Vagina (tissue), 2 donors: ENCODE results near the gene FDPS.

ENCODE experiments used
- CTCF ChIP-seq, 3 experiments: fragments of 450-650 bp in 2 of 3; fragments of 200-600 bp in 1 of 3; sonication (generic) in 1 of 3; IDR thresholded peaks; one replicate each; pipeline ENCODE4 v1.5.1; 2017 to 2019; ENCODE audit warnings: antibody characterized with exemption in 3 of 3, mild to moderate bottlenecking in 2 of 3, moderate library complexity in 2 of 3
- POLR2A ChIP-seq, 2 donors: fragments of 450-650 bp; IDR thresholded peaks; one replicate each; pipeline ENCODE4 v1.6.1; 2017; ENCODE audit warnings: antibody characterized with exemption in 2 of 2, mild to moderate bottlenecking in 2 of 2, moderate library complexity in 2 of 2
- POLR2AphosphoS5 ChIP-seq, 2 donors: sonication (generic); formaldehyde crosslinking; IDR thresholded peaks; one replicate each; pipeline ENCODE4 v1.9.0; 2017; ENCODE audit warnings: antibody characterized with exemption in 2 of 2, mild to moderate bottlenecking in 2 of 2, low read depth in 1 of 2; ENCODE audit not compliant: insufficient read depth in 1 of 2

GRCh38 chr1:155305881-155306391 is 2.7 kb upstream of the FDPS start:
- no peak for TF ChIP-seq POLR2AphosphoS5 (IDR thresholded peaks at IDR 0.05; ENCODE audit: insufficient read depth in 1 of 2, low read depth in 1 of 2)
- TF ChIP-seq CTCF (IDR thresholded peaks at IDR 0.05) = no peak
- TF ChIP-seq POLR2A (IDR thresholded peaks at IDR 0.05) = no peak
